LNCaP clone FGC (cell line): ENCODE measurements around the gene RFFL.
"Not testable (repeated sequence)": the region's sequence is repeated elsewhere in the genome, so short reads cannot be mapped to it uniquely, and the experiment has no call there.

ENCODE experiments used
- DNase-seq: peaks from one replicate; pipeline ENCODE4 v3.0.0-alpha.2; 2011; ENCODE audit warnings: low read depth
- H3K4me3 ChIP-seq: 2 replicates; pipeline ENCODE4 v1.5.1; 2011; ENCODE audit warnings: mild to moderate bottlenecking, low read depth, low read length, control low read depth
- CTCF ChIP-seq: IDR thresholded peaks from 2 replicates; pipeline ENCODE4 v1.5.1; 2012; ENCODE audit warnings: mild to moderate bottlenecking; ENCODE audit not compliant: control insufficient read depth, insufficient read depth; ENCODE audit errors: extremely low read depth

Gene RFFL

DNA sequence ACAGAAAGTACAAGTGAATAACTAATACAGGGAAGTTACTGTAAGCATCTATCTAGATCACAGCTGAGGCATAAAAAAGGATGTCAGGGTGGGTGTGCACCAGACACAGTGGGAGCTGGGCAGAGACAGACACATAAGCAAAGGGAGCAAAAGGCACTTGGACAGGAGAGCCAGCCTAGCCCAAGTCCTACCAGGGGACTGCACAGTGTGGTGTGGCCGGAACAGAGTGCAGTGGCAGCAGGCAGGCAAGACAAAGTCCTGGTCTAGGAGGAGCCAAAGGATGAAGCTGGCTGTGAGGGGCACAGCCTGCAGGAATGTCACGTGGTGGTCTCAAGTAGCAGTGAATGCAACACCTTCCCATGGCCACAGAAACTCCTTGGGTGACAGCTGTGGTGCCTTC is 34.3 kb upstream of the RFFL start:
- no peak for DNase-seq
- no peak overlapping the region for H3K4me3 ChIP-seq
- no peak for TF ChIP-seq CTCF

DNA sequence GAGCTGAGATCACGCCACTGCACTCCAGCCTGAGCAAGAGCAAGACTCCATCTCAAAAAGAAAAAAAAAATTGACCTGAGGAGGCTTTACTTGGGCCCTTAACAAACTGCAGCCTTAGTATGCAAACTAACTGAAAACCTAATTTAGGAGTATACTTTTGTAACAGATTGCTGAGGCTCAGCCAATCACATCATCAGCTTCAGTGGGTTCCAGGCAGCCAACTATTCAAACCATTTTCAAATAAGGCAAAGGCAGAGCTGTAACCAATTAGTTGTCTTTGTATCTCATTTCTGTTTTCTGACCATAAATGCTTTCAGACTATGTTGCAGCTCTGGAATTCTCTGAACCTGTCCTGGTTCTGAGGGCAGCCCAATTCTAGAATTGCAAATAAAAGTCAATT is 32.2 kb upstream of the RFFL start:
- no peak for TF ChIP-seq CTCF
- DNase-seq, result no peak
- H3K4me3 ChIP-seq, result no peak overlapping the region

- TF ChIP-seq CTCF, result no peak
- H3K4me3 ChIP-seq, result no peak overlapping the region
- no peak for DNase-seq
Observed at GRCh38 chr17:35094902-35095301, 31.4 kb upstream of the RFFL start.

DNA sequence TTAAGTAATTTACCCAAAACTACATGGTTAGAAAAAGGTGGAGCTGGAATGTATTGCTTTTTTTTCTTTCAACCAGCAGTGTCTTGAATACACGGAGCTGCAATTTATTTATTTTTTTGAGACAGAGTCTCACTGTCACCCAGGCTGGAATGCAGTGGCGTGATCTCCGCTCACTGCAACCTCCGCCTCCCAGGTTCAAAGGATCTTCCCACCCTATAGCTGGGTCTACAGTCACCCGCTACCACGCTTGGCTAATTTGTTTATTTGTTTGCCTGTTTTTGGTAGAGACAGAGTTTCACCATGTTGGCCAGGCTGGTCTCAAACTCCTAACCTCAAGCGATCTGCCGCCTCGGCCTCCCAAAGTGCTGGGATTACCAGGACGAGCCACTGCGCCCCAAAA is 27.2 kb upstream of the RFFL start:
- not testable (repeated sequence) for DNase-seq, H3K4me3 ChIP-seq

GRCh38 chr17:35089586-35090296 is 26.2 kb upstream of the RFFL start:
- H3K4me3 ChIP-seq, result no peak overlapping the region; the same call in 1 of the 2 replicates
- TF ChIP-seq CTCF, result no peak
- no peak for DNase-seq

GRCh38 chr17:35088881-35089585 is 25.5 kb upstream of the RFFL start:
- H3K4me3 ChIP-seq, result peak overlapping the region; percentile 71
- TF ChIP-seq CTCF, result peak; percentile 89
- peak; percentile 13 for DNase-seq

- TF ChIP-seq CTCF, result no peak
- peak overlapping the region; percentile 71 for H3K4me3 ChIP-seq
- no peak for DNase-seq
Observed at GRCh38 chr17:35088356-35088880, 24.9 kb upstream of the RFFL start.
